WTC11 (cell line): Measurements from ENCODE around the gene GALNT16. TPM values are rescaled to one million over a fixed set of nuclear protein-coding genes. Genes with fewer than 3 reads are reported as not detected.

Experiments
- ATAC-seq: fragments of 200-7000 bp; cut with Tn5 transposase; 2 replicates; pipeline ENCODE4 v1.10.0; 2021; ENCODE audit warnings: mild to moderate bottlenecking, moderate library complexity
- CTCF ChIA-PET: fragments of 300-600 bp; sonication (Branson Sonifier 250); formaldehyde crosslinking; loops from one replicate; lab custom pipeline; 2021; ENCODE audit warnings: antibody characterized with exemption; lab: Charles Lee
- POLR2A ChIA-PET: fragments of 350-600 bp; sonication (Branson Sonifier 250); formaldehyde crosslinking; loops from one replicate; lab custom pipeline; 2021; ENCODE audit warnings: antibody characterized with exemption; lab: Charles Lee
- DNase-seq: peaks from one replicate; pipeline ENCODE4 v3.0.0; 2021; ENCODE audit warnings: low spot score
- H3K27ac Mint-ChIP-seq: 2 replicates; pipeline ENCODE4 v1.8.0; 2021; ENCODE audit warnings: mixed read lengths
- H3K27me3 Mint-ChIP-seq: 2 replicates; pipeline ENCODE4 v1.8.0; 2021; ENCODE audit warnings: low read depth, mild to moderate bottlenecking, moderate library complexity, mixed read lengths
- H3K36me3 Mint-ChIP-seq: 2 replicates; pipeline ENCODE4 v1.8.0; 2021; ENCODE audit warnings: mixed read lengths
- H3K4me1 Mint-ChIP-seq: 2 replicates; pipeline ENCODE4 v1.8.0; 2022; ENCODE audit warnings: mixed read lengths
- H3K4me3 Mint-ChIP-seq: 2 replicates; pipeline ENCODE4 v1.8.0; 2021; ENCODE audit warnings: mild to moderate bottlenecking, moderate library complexity, mixed read lengths
- H3K9me3 Mint-ChIP-seq: 2 replicates; pipeline ENCODE4 v1.8.0; 2021; ENCODE audit warnings: mixed read lengths
- HMGA2 ChIP-seq: fragments of 250-450 bp; sonication (Bioruptor Pico); IDR thresholded peaks from 2 replicates; pipeline ENCODE4 v1.4.0; 2021; ENCODE audit warnings: mild to moderate bottlenecking, moderate library complexity
- NFYB ChIP-seq: sonication (generic); formaldehyde crosslinking; conservative IDR thresholded peaks from 2 replicates; pipeline ENCODE4 v1.8.0; 2022; ENCODE audit warnings: low read depth, missing genetic modification reagents
- OVOL2 ChIP-seq: fragments of 250-450 bp; sonication (Bioruptor Pico); IDR thresholded peaks from 2 replicates; pipeline ENCODE4 v1.9.0; 2021; ENCODE audit warnings: mild to moderate bottlenecking, borderline replicate concordance
- PRRX2 ChIP-seq: fragments of 250-450 bp; sonication (Bioruptor Pico); IDR thresholded peaks from 2 replicates; pipeline ENCODE4 v1.8.0; 2021; ENCODE audit warnings: mild to moderate bottlenecking
- TEAD4 ChIP-seq: sonication (generic); formaldehyde crosslinking; IDR thresholded peaks from 2 replicates; pipeline ENCODE4 v1.8.0; 2022; ENCODE audit warnings: mild to moderate bottlenecking, missing genetic modification reagents
- ZNF232 ChIP-seq: sonication (generic); formaldehyde crosslinking; IDR thresholded peaks from 2 replicates; pipeline ENCODE4 v1.8.0; 2022; ENCODE audit warnings: mild to moderate bottlenecking, missing genetic modification reagents
- ZNF263 ChIP-seq: sonication (generic); formaldehyde crosslinking; IDR thresholded peaks from 2 replicates; pipeline ENCODE4 v1.8.1; 2022; ENCODE audit warnings: low read depth, mild to moderate bottlenecking, moderate library complexity, missing genetic modification reagents
- ZNF396 ChIP-seq: fragments of 250-450 bp; sonication (Bioruptor Pico); IDR thresholded peaks from 2 replicates; pipeline ENCODE4 v1.8.0; 2021; ENCODE audit warnings: mild to moderate bottlenecking, moderate library complexity, borderline replicate concordance
- ZNF512 ChIP-seq: sonication (generic); formaldehyde crosslinking; IDR thresholded peaks from 2 replicates; pipeline ENCODE4 v1.8.1; 2022; ENCODE audit warnings: missing genetic modification reagents, borderline replicate concordance
- ZNF671 ChIP-seq: fragments of 250-450 bp; sonication (Bioruptor Pico); IDR thresholded peaks from 2 replicates; pipeline ENCODE4 v1.8.0; 2021; ENCODE audit warnings: mild to moderate bottlenecking
- total RNA-seq: library from RNA; stranded (reverse); gene quantifications from 3 replicates; pipeline ENCODE4 v1.2.3, GENCODE V29; 2021
- TF ChIP-seq, protein P1 (sequence below): fragments of 250-450 bp; sonication (Bioruptor Pico); IDR thresholded peaks from 2 replicates; pipeline ENCODE4 v1.9.0; 2021; ENCODE audit warnings: mild to moderate bottlenecking
- TF ChIP-seq, protein P2 (sequence below): sonication (generic); formaldehyde crosslinking; IDR thresholded peaks from 2 replicates; pipeline ENCODE4 v1.8.1; 2023; ENCODE audit warnings: mild to moderate bottlenecking, missing genetic modification reagents, borderline replicate concordance
- TF ChIP-seq, protein P3 (sequence below): sonication (generic); formaldehyde crosslinking; IDR thresholded peaks from 2 replicates; pipeline ENCODE4 v1.8.1; 2023; ENCODE audit warnings: mild to moderate bottlenecking, missing genetic modification reagents, moderate library complexity
- TF ChIP-seq, protein P4 (sequence below): fragments of 200-600 bp; IDR thresholded peaks from 2 replicates; pipeline ENCODE4 v1.8.0; 2022; ENCODE audit warnings: antibody characterized with exemption

The GALNT16 gene
- total RNA-seq, 1 experiment from 2014 or later: 4.5 TPM

- TF ChIP-seq ZNF512 (CRISPR knock-in tag): no peak
- TF ChIP-seq ZNF671 (CRISPR knock-in tag): no peak
Measured at GRCh38 chr14:69342928-69343525, 83.1 kb downstream of the GALNT16 start (continued).

DNA sequence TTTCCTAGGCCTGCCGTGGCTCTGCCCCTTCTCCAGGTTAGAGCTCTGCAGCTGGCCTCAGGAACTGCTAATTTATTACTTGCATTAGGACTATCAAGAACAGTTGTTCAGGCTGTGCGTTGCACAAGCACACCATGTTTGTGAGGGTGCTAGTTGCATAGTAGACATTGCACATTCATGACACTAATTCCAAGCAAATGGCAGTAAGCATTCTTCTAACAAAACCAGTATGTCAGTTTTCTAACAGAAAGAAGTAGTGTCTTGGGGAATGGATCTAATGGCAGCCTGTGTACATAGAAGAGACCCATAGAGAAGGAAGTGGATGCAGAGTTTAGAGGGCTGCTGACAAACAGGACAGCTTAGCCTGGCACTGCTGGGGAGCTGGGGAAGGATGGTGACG, 84.2 kb downstream of the GALNT16 start:
- no peak overlapping the region for H3K4me3 Mint-ChIP-seq
- H3K36me3 Mint-ChIP-seq: no peaks in the 10 kb centered on the region
- ATAC-seq (no peak), DNase-seq (no peak)
- H3K9me3 Mint-ChIP-seq: no peaks in the 10 kb centered on the region
- H3K4me1 Mint-ChIP-seq: peaks cover 5% of the 10 kb centered on the region
- TF ChIP-seq, protein P1, sequence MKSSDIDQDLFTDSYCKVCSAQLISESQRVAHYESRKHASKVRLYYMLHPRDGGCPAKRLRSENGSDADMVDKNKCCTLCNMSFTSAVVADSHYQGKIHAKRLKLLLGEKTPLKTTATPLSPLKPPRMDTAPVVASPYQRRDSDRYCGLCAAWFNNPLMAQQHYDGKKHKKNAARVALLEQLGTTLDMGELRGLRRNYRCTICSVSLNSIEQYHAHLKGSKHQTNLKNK (CRISPR knock-in tag): no peak
- TF ChIP-seq ZNF232 (CRISPR knock-in tag) (no peak), HMGA2 (CRISPR knock-in tag) (no peak), ZNF396 (CRISPR knock-in tag) (no peak), PRRX2 (CRISPR knock-in tag) (no peak), NFYB (CRISPR knock-in tag) (no peak), OVOL2 (CRISPR knock-in tag) (no peak)
- TF ChIP-seq, protein P2, sequence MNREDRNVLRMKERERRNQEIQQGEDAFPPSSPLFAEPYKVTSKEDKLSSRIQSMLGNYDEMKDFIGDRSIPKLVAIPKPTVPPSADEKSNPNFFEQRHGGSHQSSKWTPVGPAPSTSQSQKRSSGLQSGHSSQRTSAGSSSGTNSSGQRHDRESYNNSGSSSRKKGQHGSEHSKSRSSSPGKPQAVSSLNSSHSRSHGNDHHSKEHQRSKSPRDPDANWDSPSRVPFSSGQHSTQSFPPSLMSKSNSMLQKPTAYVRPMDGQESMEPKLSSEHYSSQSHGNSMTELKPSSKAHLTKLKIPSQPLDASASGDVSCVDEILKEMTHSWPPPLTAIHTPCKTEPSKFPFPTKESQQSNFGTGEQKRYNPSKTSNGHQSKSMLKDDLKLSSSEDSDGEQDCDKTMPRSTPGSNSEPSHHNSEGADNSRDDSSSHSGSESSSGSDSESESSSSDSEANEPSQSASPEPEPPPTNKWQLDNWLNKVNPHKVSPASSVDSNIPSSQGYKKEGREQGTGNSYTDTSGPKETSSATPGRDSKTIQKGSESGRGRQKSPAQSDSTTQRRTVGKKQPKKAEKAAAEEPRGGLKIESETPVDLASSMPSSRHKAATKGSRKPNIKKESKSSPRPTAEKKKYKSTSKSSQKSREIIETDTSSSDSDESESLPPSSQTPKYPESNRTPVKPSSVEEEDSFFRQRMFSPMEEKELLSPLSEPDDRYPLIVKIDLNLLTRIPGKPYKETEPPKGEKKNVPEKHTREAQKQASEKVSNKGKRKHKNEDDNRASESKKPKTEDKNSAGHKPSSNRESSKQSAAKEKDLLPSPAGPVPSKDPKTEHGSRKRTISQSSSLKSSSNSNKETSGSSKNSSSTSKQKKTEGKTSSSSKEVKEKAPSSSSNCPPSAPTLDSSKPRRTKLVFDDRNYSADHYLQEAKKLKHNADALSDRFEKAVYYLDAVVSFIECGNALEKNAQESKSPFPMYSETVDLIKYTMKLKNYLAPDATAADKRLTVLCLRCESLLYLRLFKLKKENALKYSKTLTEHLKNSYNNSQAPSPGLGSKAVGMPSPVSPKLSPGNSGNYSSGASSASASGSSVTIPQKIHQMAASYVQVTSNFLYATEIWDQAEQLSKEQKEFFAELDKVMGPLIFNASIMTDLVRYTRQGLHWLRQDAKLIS (CRISPR knock-in tag): no peak
- no peak overlapping the region for H3K27ac Mint-ChIP-seq
- POLR2A ChIA-PET: no interaction called here
- H3K27me3 Mint-ChIP-seq: no peaks in the 10 kb centered on the region; the same call in 1 of the 2 replicates
- CTCF ChIA-PET: interaction anchor here (1.5 to 1.6 kb wide), 3 partner anchors 18 to 83 kb away, joined by 4 to 5 read pairs (median 5); no protein-coding TSS in a partner anchor

GRCh38 chr14:69345402-69345801, 85.4 kb downstream of the GALNT16 start:
- Mint-ChIP-seq H3K9me3 (no peaks in the 10 kb centered on the region), H3K27me3 (no peaks in the 10 kb centered on the region; the same call in 1 of the 2 replicates), H3K4me3 (no peak overlapping the region), H3K4me1 (peaks cover 10% of the 10 kb centered on the region), H3K36me3 (no peaks in the 10 kb centered on the region), H3K27ac (no peak overlapping the region)
- DNase-seq (no peak), ATAC-seq (no peak)
- CTCF ChIA-PET: interaction anchor here (1.1 to 7.8 kb wide), 10 partner anchors 11 to 215 kb away, joined by 3 to 60 read pairs (median 22); partner anchors contain the start of genes DCAF5 and GALNT16
- POLR2A ChIA-PET: interaction anchor here (0.7 kb wide), 1 partner anchor 49 kb away, joined by 3 read pairs; no protein-coding TSS in a partner anchor
- TF ChIP-seq, protein P3, sequence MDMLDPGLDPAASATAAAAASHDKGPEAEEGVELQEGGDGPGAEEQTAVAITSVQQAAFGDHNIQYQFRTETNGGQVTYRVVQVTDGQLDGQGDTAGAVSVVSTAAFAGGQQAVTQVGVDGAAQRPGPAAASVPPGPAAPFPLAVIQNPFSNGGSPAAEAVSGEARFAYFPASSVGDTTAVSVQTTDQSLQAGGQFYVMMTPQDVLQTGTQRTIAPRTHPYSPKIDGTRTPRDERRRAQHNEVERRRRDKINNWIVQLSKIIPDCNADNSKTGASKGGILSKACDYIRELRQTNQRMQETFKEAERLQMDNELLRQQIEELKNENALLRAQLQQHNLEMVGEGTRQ: no peak
- TF ChIP-seq, protein P4, sequence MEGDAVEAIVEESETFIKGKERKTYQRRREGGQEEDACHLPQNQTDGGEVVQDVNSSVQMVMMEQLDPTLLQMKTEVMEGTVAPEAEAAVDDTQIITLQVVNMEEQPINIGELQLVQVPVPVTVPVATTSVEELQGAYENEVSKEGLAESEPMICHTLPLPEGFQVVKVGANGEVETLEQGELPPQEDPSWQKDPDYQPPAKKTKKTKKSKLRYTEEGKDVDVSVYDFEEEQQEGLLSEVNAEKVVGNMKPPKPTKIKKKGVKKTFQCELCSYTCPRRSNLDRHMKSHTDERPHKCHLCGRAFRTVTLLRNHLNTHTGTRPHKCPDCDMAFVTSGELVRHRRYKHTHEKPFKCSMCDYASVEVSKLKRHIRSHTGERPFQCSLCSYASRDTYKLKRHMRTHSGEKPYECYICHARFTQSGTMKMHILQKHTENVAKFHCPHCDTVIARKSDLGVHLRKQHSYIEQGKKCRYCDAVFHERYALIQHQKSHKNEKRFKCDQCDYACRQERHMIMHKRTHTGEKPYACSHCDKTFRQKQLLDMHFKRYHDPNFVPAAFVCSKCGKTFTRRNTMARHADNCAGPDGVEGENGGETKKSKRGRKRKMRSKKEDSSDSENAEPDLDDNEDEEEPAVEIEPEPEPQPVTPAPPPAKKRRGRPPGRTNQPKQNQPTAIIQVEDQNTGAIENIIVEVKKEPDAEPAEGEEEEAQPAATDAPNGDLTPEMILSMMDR: no peak
- no peak for TF ChIP-seq ZNF263 (CRISPR knock-in tag)
- no peak for TF ChIP-seq OVOL2 (CRISPR knock-in tag)
- TF ChIP-seq TEAD4 (CRISPR knock-in tag): no peak
- TF ChIP-seq, protein P2 (CRISPR knock-in tag): no peak
